NB4 (cell line): ENCODE data around the gene SMIM5.
"Not testable (repeated sequence)": the region's sequence is repeated elsewhere in the genome, so short reads cannot be mapped to it uniquely, and the experiment has no call there.

Experiments used
- CTCF ChIP-seq: IDR thresholded peaks from one replicate; pipeline ENCODE4 v1.5.1; 2012; ENCODE audit warnings: low read depth, low read length
- POLR2A ChIP-seq: IDR thresholded peaks from 2 replicates; pipeline ENCODE4 v1.6.1; 2011; ENCODE audit warnings: mild to moderate bottlenecking; ENCODE audit not compliant: insufficient read length; ENCODE audit errors: extremely low read depth

- TF ChIP-seq CTCF, POLR2A: not testable (repeated sequence)
These were observed 39.8 kb upstream of the SMIM5 start for GRCh38 chr17:75593430-75593829.
